Esophagus muscularis mucosa (tissue), 4 donors: Measurements from ENCODE around the gene TRAPPC3. TPM values are rescaled to one million over a fixed set of nuclear protein-coding genes. Genes with fewer than 3 reads are reported as not detected.

ENCODE experiments used
- DNase-seq: peaks from one replicate; pipeline ENCODE4 v3.0.0-alpha.2; 2017; ENCODE audit errors: extremely low spot score
- H3K27ac ChIP-seq, 4 donors: fragments of 200-600 bp; sonication (generic); replicated peaks in 1 of 4; 1 replicate in 3 of 4; 2 replicates in 1 of 4; pipeline ENCODE4 v1.5.1; 2016 to 2019; ENCODE audit warnings: mild to moderate bottlenecking in 1 of 4
- H3K27me3 ChIP-seq, 4 donors: fragments of 200-600 bp; sonication (generic); one replicate each; pipeline versions ENCODE4 v1.5.1 to v1.6.0; 2016 to 2019
- H3K36me3 ChIP-seq, 4 donors: fragments of 200-600 bp; sonication (generic); one replicate each; pipeline ENCODE4 v1.5.1; 2016 to 2019
- H3K4me1 ChIP-seq, 4 donors: fragments of 200-600 bp; sonication (generic); one replicate each; pipeline ENCODE4 v1.5.1; 2016 to 2019
- H3K4me3 ChIP-seq, 4 donors: fragments of 200-600 bp; sonication (generic); 1 replicate in 2 of 4; 2 replicates in 2 of 4; pipeline ENCODE4 v1.5.1; 2016 to 2019; ENCODE audit warnings: mild to moderate bottlenecking in 4 of 4, moderate library complexity in 1 of 4
- H3K9me3 ChIP-seq, 4 donors: fragments of 200-600 bp; sonication (generic); 1 replicate in 3 of 4; 2 replicates in 1 of 4; pipeline ENCODE4 v1.5.1; 2016 to 2019
- EP300 ChIP-seq: sonication (generic); formaldehyde crosslinking; IDR thresholded peaks from one replicate; pipeline ENCODE4 v1.6.1; 2017; ENCODE audit warnings: antibody characterized with exemption
- POLR2A ChIP-seq: fragments of 450-650 bp; IDR thresholded peaks from one replicate; pipeline ENCODE4 v1.6.1; 2017; ENCODE audit warnings: antibody characterized with exemption, moderate library complexity, mild to moderate bottlenecking, low read depth
- POLR2AphosphoS5 ChIP-seq, 2 donors: sonication (generic); formaldehyde crosslinking; IDR thresholded peaks; one replicate each; pipeline ENCODE4 v1.6.1; 2017; ENCODE audit warnings: antibody characterized with exemption in 2 of 2
- WGBS: methylation state at CpG from one replicate; pipeline ENCODE4 v1.1.5; 2018; 5-methylcytosine and 5-hydroxymethylcytosine counted together
- intact Hi-C: fragments of 100-400 bp; cut with DNase I; formaldehyde crosslinking; loops from one replicate; pipeline ENCODE4 v1.15.1; 2023
- total RNA-seq, 4 donors: library from RNA; depleted of rRNA; stranded (reverse); fragments of >200 nt; gene quantifications; one replicate each; pipeline versions ENCODE4 v1.1.0 to v1.2.1, GENCODE V29; 2016
- TF ChIP-seq, protein P1 (sequence below), 3 experiments: fragments of 200-600 bp in 2 of 3; fragments of 450-650 bp in 1 of 3; sonication (generic) in 2 of 3; IDR thresholded peaks; one replicate each; pipeline ENCODE4 v1.5.1; 2017 to 2019; ENCODE audit warnings: antibody characterized with exemption in 3 of 3, mild to moderate bottlenecking in 2 of 3, moderate library complexity in 1 of 3

Gene TRAPPC3
- total RNA-seq, 4 donors from 2014 or later, result 97.9 to 164 (median 122) TPM

DNA sequence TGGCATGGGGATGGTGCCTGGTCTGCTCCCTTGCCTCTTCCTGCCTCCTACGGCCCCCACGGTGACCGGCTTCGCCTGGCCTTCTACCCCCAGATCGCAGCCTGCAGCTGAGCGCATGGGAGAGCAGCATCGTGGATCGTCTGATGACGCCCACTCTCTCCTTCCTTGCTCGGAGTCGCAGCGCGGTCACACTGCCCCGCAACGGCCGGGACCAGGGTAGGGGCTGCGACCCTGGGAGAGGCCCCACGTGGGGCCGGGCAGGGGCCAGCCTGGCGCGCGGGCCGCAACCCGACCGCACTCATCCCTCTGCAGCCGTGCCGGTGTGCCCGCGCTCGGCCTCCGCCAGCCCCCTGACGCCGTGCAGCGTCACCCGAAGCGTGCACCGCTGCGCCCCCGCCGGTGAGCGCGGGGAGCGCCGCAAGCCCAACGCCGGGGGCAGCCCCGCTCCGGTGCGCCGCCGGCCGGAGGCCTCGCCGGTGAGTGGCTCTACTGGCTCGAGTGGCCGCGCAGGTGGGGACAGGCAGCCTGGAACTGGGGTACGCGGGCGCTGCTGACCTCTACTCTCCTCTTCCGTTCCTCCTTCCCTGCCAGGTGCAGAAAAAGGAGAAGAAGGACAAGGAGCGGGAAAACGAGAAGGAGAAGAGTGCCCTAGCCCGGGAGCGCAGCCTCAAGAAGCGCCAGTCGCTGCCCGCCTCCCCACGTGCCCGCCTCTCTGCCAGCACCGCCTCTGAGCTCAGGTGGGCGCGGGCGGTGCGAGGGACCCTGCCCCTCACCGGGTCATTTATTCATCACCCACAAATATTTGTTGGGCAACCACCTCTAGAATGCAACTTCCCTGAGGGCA lies 27.0 kb upstream of the TRAPPC3 start:
- intact Hi-C loops, result no loop called here
- peak overlapping the region; percentile 70 to 89 (median 78) for H3K27ac ChIP-seq
- H3K9me3 ChIP-seq, result no peaks in the 10 kb centered on the region
- H3K4me1 ChIP-seq, result peaks cover 58 to 89% (median 69%) of the 10 kb centered on the region in 4 donors
- TF ChIP-seq, protein P1, sequence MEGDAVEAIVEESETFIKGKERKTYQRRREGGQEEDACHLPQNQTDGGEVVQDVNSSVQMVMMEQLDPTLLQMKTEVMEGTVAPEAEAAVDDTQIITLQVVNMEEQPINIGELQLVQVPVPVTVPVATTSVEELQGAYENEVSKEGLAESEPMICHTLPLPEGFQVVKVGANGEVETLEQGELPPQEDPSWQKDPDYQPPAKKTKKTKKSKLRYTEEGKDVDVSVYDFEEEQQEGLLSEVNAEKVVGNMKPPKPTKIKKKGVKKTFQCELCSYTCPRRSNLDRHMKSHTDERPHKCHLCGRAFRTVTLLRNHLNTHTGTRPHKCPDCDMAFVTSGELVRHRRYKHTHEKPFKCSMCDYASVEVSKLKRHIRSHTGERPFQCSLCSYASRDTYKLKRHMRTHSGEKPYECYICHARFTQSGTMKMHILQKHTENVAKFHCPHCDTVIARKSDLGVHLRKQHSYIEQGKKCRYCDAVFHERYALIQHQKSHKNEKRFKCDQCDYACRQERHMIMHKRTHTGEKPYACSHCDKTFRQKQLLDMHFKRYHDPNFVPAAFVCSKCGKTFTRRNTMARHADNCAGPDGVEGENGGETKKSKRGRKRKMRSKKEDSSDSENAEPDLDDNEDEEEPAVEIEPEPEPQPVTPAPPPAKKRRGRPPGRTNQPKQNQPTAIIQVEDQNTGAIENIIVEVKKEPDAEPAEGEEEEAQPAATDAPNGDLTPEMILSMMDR (IDR thresholded peaks at IDR 0.05), result peak; percentile 37 to 54 (median 43)
- TF ChIP-seq EP300, result no peak
- TF ChIP-seq POLR2AphosphoS5 (IDR thresholded peaks at IDR 0.05), result no peak
- TF ChIP-seq POLR2A, result no peak
- no peak overlapping the region for H3K4me3 ChIP-seq
- WGBS, result 76% methylated on average over 35 of the region's 76 CpGs
- H3K36me3 ChIP-seq, result peaks cover 92 to 100% (median 99%) of the 10 kb centered on the region in 4 donors
- no peaks in the 10 kb centered on the region for H3K27me3 ChIP-seq
- no peak for DNase-seq

- Histone ChIP-seq H3K9me3 (no peaks in the 10 kb centered on the region), H3K4me3 (no peak overlapping the region), H3K36me3 (peaks cover 87 to 100% (median 99%) of the 10 kb centered on the region in 4 donors), H3K27ac (peak overlapping the region; percentile 70 to 89 (median 78)), H3K4me1 (peaks cover 66 to 91% (median 72%) of the 10 kb centered on the region in 4 donors), H3K27me3 (no peaks in the 10 kb centered on the region)
- intact Hi-C loops, result no loop called here
- DNase-seq, result no peak
- TF ChIP-seq, protein P1 (IDR thresholded peaks at IDR 0.05), result no peak
- TF ChIP-seq POLR2AphosphoS5 (IDR thresholded peaks at IDR 0.05) (peak; percentile 56 to 76), POLR2A (no peak)
- 78% methylated on average over 10 of the region's 11 CpGs for WGBS
Measured at GRCh38 chr1:36175137-36176095, 26.1 kb upstream of the TRAPPC3 start.

GRCh38 chr1:36174713-36175112 lies 25.4 kb upstream of the TRAPPC3 start:
- peak overlapping the region; percentile 70 to 89 (median 78) for H3K27ac ChIP-seq
- no peaks in the 10 kb centered on the region for H3K27me3 ChIP-seq
- intact Hi-C loops, result no loop called here
- no peak for TF ChIP-seq POLR2AphosphoS5 (IDR thresholded peaks at IDR 0.05)
- no peaks in the 10 kb centered on the region for H3K9me3 ChIP-seq
- peaks cover 80 to 95% (median 94%) of the 10 kb centered on the region in 4 donors for H3K36me3 ChIP-seq
- DNase-seq, result no peak
- H3K4me3 ChIP-seq, result no peak overlapping the region
- peaks cover 71 to 92% (median 78%) of the 10 kb centered on the region in 4 donors for H3K4me1 ChIP-seq
- WGBS, result 65% methylated on average over 11 of the region's 11 CpGs

DNA sequence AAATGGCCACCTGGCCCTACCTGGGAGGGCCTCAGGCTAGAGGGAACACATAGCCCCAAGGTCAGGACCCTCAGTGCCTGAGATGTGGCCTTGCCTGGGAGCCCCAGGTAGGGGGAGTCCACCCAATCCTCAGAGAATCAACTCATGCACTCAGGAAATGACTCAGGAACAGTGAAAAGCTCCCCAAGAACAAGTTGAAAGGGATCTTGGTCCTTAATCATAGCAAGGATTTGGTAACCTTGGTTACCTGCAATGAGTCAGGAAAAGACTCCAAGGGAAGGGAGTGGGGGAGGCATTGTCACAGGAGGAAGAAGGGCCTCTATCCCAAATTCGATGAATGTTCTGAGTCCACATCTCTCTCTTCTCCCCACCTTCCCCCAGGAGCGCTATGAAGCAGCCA lies 23.7 kb upstream of the TRAPPC3 start:
- Histone ChIP-seq H3K27me3 (no peaks in the 10 kb centered on the region), H3K36me3 (peaks cover 63 to 81% (median 77%) of the 10 kb centered on the region in 4 donors), H3K4me1 (peaks cover 79 to 94% (median 85%) of the 10 kb centered on the region in 4 donors), H3K27ac (peak overlapping the region; percentile 32 to 44 (median 37)), H3K9me3 (no peaks in the 10 kb centered on the region), H3K4me3 (no peak overlapping the region)
- TF ChIP-seq EP300, result no peak
- no peak for TF ChIP-seq POLR2A
- TF ChIP-seq, protein P1 (IDR thresholded peaks at IDR 0.05), result no peak
- no peak for TF ChIP-seq POLR2AphosphoS5 (IDR thresholded peaks at IDR 0.05)
- intact Hi-C loops, result no loop called here
- 89% methylated on average over 2 of the region's 2 CpGs for WGBS
- no peak for DNase-seq
